GM18499 (cell line): ENCODE results near the gene MRPL11.

Experiments used
- ATAC-seq: cut with Tn5 transposase; IDR thresholded peaks from one replicate; pipeline ENCODE4 v1.9.1; 2021; ENCODE audit warnings: moderate number of reproducible peaks; ENCODE audit not compliant: insufficient read depth, unreplicated experiment

Gene MRPL11

DNA sequence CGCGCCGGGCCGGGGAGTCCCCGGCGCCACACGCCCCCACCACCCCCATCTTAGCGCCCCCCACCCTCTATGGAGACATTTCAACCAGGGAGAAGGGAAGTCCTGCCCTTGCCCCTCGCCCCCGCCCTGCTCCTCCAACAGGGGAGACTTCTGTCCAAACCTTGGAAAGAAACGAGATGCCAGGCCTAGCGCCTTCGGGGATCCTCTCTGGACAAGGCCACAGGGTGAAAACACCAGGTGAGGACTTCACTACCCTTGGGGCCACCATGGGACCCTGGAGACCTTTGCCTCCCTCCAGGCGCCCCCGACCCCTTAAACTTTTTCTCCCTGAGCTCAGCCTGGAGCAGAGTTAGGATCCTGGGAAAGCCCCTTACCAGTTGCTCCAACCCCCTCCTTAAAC lies 29.4 kb downstream of the MRPL11 start:
- no peak for ATAC-seq

DNA sequence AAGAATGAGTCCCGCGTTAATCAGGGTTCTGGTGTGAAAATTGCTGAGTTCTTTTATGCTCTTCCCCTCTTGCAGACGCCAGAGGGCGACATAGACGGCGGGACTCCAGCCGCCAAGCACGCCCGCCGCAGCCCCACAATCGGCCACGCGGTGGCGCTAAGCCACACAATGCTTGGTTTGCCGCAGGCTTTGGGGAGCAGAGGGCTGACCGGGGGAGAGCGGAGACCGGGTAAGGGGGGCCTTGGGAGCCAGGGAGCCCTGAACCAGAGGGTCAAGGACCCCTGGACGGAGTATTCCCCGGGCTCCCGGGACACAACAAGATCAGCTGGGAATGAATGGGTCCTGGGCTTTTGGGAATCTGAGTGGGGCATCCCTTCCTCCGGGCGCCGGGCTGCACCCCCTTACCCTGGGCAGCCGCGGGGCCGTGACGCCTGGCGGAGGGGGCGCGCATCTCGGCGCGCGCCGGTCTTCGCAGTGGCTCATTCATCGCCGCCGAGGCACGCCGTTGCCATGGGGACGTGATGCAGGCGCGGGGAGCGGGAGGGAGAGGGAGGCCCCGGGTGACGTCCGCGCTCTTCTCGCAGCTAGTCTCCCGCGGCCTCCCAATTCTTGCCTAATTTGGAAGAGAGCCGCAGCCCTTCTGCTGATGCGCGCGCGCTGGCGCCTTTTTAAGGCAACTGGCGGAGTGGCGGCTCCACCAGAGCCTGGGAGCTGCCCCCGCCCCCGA lies 30.0 kb downstream of the MRPL11 start:
- ATAC-seq, result no peak

DNA sequence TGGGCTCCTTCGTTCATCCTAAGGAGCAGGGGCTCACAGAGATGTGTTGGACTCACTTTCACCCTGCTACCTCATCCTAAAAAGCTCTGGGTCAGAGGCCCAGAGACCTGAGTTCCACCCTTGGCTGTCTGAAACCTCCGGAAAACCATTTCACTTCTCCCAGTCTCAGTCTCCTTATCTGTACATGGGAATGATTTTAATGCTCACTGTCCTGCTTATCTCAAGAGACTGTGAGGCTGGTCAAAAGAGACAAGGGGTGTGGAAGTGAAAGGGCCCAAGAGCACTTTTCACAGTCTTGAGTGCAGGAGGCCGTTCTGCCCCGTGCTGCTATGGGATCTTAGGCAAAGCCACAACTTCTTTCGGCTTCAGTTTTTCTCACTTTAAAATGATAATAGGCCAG lies 31.0 kb downstream of the MRPL11 start:
- no peak for ATAC-seq

DNA sequence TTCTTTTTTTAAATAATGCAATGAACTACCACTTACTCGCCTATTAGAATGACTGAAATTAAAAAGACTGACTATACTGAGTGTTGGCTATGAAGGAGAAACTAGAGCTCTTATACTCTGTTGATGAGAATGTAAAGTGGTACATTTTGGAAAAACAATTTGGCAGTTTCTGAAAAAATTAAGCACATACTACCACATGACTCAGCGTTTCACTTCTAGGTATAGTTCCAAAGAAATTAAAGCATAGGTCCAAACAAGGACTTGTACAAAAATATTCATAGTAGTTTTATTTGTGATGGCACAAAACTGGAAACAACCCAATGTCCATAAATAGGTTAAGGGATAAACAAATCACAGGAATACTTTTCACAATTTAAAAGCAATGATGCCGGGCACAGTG lies 44.7 kb downstream of the MRPL11 start:
- ATAC-seq, result no peak

DNA sequence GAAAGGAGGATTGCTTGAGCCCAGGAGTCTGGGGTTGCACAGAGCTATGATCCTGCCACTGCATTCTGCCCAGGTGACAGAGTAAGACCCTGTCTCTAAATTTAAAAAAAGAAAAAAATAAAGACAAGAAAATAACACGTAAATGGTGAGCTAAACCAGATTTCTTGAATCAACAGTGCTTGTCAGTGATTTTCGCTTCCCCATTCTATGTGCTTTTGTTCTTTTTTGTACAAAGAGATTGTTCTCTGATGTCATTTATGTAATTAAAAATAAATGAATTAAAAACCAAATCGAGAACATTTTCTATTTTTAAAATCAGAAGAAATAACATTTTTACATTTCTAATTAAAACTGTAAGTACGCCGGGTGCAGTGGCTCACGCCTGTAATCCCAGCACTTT lies 47.3 kb downstream of the MRPL11 start:
- no peak for ATAC-seq

DNA sequence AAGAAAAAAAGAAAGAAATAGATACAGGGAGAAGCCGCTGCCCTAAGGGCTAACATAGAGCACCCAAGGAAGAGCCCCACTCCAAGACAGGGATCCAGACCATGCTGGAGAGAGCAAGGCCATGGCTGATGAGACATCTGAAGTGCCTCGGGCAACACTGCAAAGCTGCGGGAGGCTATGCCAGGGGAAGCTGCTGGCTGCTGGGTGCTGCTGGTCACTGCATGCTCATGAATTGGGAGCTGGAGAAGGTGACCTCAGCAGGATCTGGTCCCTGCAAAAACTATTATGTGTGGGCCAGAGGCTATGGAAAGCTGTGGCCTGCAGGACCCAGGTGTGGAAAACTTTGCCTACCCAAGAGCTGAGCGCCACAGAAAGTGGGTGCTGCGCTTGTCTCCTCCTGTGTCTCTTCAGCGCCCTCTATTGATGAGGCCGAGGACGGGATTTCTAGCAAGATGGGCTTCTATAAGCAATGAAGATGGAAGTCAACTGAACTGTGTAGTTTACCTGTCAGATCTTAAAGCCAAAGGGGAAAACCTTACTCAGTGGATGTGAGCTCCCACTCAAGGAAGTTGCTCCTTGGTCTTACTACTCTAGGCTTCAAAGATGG lies 49.8 kb downstream of the MRPL11 start:
- no peak for ATAC-seq

DNA sequence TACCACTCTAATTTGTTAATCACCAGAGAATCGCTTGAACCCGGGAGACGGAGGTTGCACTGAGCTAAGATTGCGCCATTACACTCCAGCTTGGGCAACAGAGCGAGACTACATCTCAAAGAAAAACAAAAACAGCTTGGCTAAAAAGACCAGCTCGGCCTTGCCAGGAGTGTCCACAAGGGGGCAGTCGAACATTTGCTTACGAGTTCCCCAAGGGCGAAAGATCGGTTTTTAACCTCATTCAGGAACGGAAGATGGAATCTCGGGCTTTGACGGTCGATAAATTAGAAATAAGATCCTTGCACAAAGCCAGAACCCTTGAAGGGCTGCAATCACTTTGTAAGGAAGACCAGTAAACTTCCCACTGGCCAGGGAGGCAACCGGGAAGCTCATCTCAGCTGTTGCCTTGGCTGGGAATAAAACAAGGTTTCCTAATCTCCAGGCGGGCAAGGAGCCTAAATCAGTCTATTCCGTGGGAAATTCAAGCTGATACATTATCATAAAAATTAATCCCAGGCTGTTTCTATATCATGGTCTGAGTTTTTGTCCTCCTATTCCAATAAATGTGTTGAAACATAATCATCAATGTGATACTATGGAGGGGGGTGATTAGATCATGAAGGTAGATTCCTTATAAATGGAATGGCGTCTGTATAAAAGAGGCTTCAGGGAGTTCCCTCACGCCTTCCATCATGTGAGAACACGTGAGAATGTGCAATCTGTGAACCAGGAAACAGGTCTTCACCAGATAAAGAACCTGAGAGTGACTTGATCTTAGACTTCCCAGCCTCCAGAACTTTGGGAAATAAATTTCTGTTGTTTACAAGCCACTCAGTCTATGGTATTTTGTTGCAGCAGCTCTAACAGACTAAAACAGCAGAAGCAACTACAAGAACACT lies 52.2 kb downstream of the MRPL11 start:
- no peak for ATAC-seq
